ENCODE data around the gene CCNT2. TPM values are rescaled to one million over a fixed set of nuclear protein-coding genes. Genes with fewer than 3 reads are reported as not detected.
"Not testable (repeated sequence)": the region's sequence is repeated elsewhere in the genome, so short reads cannot be mapped to it uniquely, and the experiment has no call there.

The CCNT2 gene
- total RNA-seq, 1 donor from 2014 or later: 101 TPM

GRCh38 chr2:134975281-134976009 lies 56.8 kb downstream of the CCNT2 start:
- no peak for DNase-seq (ENCODE audit: low spot score)

GRCh38 chr2:134976074-134976702 lies 57.6 kb downstream of the CCNT2 start:
- no peak for DNase-seq (ENCODE audit: low spot score)

- not testable (repeated sequence) for DNase-seq (ENCODE audit: low spot score)
Measured at GRCh38 chr2:134977104-134977503, 58.5 kb downstream of the CCNT2 start.

- no peak for DNase-seq (ENCODE audit: low spot score)
Measured at GRCh38 chr2:134979221-134979620, 60.6 kb downstream of the CCNT2 start.

GRCh38 chr2:134980639-134981038 lies 62.0 kb downstream of the CCNT2 start:
- no peak for DNase-seq (ENCODE audit: low spot score)

- no peak for DNase-seq (ENCODE audit: low spot score)
Measured at GRCh38 chr2:134982603-134983002, 64.0 kb downstream of the CCNT2 start.

GRCh38 chr2:134985061-134985460 lies 66.4 kb downstream of the CCNT2 start:
- DNase-seq (ENCODE audit: low spot score): no peak

- DNase-seq (ENCODE audit: low spot score): no peak
Measured at GRCh38 chr2:134988994-134989605, 70.5 kb downstream of the CCNT2 start.

GRCh38 chr2:134999521-134999920 lies 80.9 kb downstream of the CCNT2 start:
- no peak for DNase-seq (ENCODE audit: low spot score)

GRCh38 chr2:135002836-135003235 lies 84.2 kb downstream of the CCNT2 start:
- no peak for DNase-seq (ENCODE audit: low spot score)

- peak; percentile 71 for DNase-seq (ENCODE audit: low spot score)
Measured at GRCh38 chr2:135004005-135004746, 85.6 kb downstream of the CCNT2 start.

- no peak for DNase-seq (ENCODE audit: low spot score)
Measured at GRCh38 chr2:135005753-135006152, 87.1 kb downstream of the CCNT2 start.

Other genes with a start within 250 kb of the CCNT2 start
- 10.1 TPM for gene TMEM163, start 199.8 kb upstream of the CCNT2 start, total RNA-seq
- gene ACMSD, start 80.2 kb upstream of the CCNT2 start, total RNA-seq: not detected
- gene MAP3K19, start 128.6 kb downstream of the CCNT2 start, total RNA-seq: not detected
- gene RAB3GAP1, start 133.5 kb downstream of the CCNT2 start, total RNA-seq: 61.6 TPM